CD14-positive monocyte (primary cell): Measurements from ENCODE around the gene ZMYND19. TPM values are rescaled to one million over a fixed set of nuclear protein-coding genes. Genes with fewer than 3 reads are reported as not detected.

Source experiments
- DNase-seq, 3 donors: peaks; one replicate each; pipeline ENCODE4 v3.0.0-alpha.2; 2011 to 2022
- H2AFZ ChIP-seq: 2 replicates; pipeline ENCODE4 v1.6.0; 2012; ENCODE audit warnings: mild to moderate bottlenecking, low read depth, low read length, inconsistent platforms; ENCODE audit not compliant: insufficient read depth, poor library complexity, severe bottlenecking
- H3K27ac ChIP-seq, 2 donors: 1 replicate in 1 of 2; 2 replicates in 1 of 2; pipeline ENCODE4 v1.5.1; 2012 to 2013; ENCODE audit warnings: low read length in 2 of 2, control low read depth in 1 of 2, inconsistent platforms in 1 of 2, low read depth in 1 of 2, mild to moderate bottlenecking in 1 of 2
- H3K27me3 ChIP-seq, 2 donors: one replicate each; pipeline versions ENCODE4 v1.6.0 to v1.6.1; 2011 to 2013; ENCODE audit warnings: low read length in 2 of 2; ENCODE audit not compliant: control insufficient read depth in 2 of 2, insufficient read depth in 2 of 2
- H3K36me3 ChIP-seq, 2 donors: replicated peaks in 1 of 2; 1 replicate in 1 of 2; 2 replicates in 1 of 2; pipeline versions ENCODE4 v1.5.1 to v1.6.1; 2012 to 2013; ENCODE audit warnings: low read length in 2 of 2, control low read depth in 1 of 2, inconsistent platforms in 1 of 2, mild to moderate bottlenecking in 1 of 2; ENCODE audit not compliant: insufficient read depth in 2 of 2, control insufficient read depth in 1 of 2
- H3K4me1 ChIP-seq, 2 donors: 1 replicate in 1 of 2; 2 replicates in 1 of 2; pipeline versions ENCODE4 v1.5.1 to v1.6.1; 2012 to 2013; ENCODE audit warnings: low read length in 2 of 2, control low read depth in 1 of 2, inconsistent platforms in 1 of 2, mild to moderate bottlenecking in 1 of 2, moderate library complexity in 1 of 2; ENCODE audit not compliant: insufficient read depth in 2 of 2, control insufficient read depth in 1 of 2
- H3K4me2 ChIP-seq: replicated peaks from 2 replicates; pipeline ENCODE3; 2012; ENCODE audit warnings: low read length, moderate library complexity, mild to moderate bottlenecking; ENCODE audit not compliant: poor library complexity, severe bottlenecking; ENCODE audit errors: extremely low read depth
- H3K4me3 ChIP-seq, 3 experiments: fragments of 200-600 bp in 1 of 3; sonication (generic) in 1 of 3; replicated peaks in 1 of 3; 1 replicate in 2 of 3; 2 replicates in 1 of 3; pipeline ENCODE4 v1.5.1; 2011 to 2013; ENCODE audit warnings: low read length in 3 of 3, mild to moderate bottlenecking in 3 of 3, control low read depth in 2 of 3, low read depth in 2 of 3, inconsistent platforms in 1 of 3, moderate library complexity in 1 of 3
- H3K79me2 ChIP-seq: 2 replicates; pipeline ENCODE4 v1.6.0; 2012; ENCODE audit warnings: mild to moderate bottlenecking, control low read depth, inconsistent platforms, low read length, moderate library complexity; ENCODE audit not compliant: insufficient read depth
- H3K9ac ChIP-seq: 2 replicates; pipeline ENCODE4 v1.6.0; 2017; ENCODE audit warnings: low read length, mild to moderate bottlenecking; ENCODE audit not compliant: insufficient read depth, poor library complexity, severe bottlenecking
- H3K9me3 ChIP-seq, 2 donors: replicated peaks in 1 of 2; 1 replicate in 1 of 2; 2 replicates in 1 of 2; pipeline versions ENCODE4 v1.5.1 to v1.6.1; 2012 to 2013; ENCODE audit warnings: low read length in 2 of 2, control low read depth in 1 of 2; ENCODE audit not compliant: control insufficient read depth in 1 of 2, insufficient read depth in 1 of 2
- H4K20me1 ChIP-seq: 2 replicates; pipeline ENCODE4 v1.6.0; 2012; ENCODE audit warnings: mild to moderate bottlenecking, low read length, control low read depth, moderate library complexity; ENCODE audit not compliant: insufficient read depth
- H3K27ac Mint-ChIP-seq, 7 donors: one replicate each; pipeline ENCODE4 v1.8.0; 2020; ENCODE audit warnings: mild to moderate bottlenecking in 7 of 7, mixed read lengths in 7 of 7, moderate library complexity in 6 of 7, inconsistent platforms in 2 of 7
- H3K27me3 Mint-ChIP-seq, 3 donors: one replicate each; pipeline ENCODE4 v1.8.0; 2021 to 2022; ENCODE audit warnings: low read depth in 3 of 3, mild to moderate bottlenecking in 3 of 3, mixed read lengths in 3 of 3, moderate library complexity in 3 of 3, inconsistent platforms in 1 of 3
- H3K36me3 Mint-ChIP-seq, 2 donors: one replicate each; pipeline ENCODE4 v1.8.0; 2020; ENCODE audit warnings: mixed read lengths in 2 of 2, inconsistent platforms in 1 of 2, mild to moderate bottlenecking in 1 of 2
- H3K4me1 Mint-ChIP-seq: one replicate; pipeline ENCODE4 v1.8.0; 2020; ENCODE audit warnings: mild to moderate bottlenecking, mixed read lengths
- H3K4me3 Mint-ChIP-seq, 2 donors: one replicate each; pipeline ENCODE4 v1.8.0; 2020; ENCODE audit warnings: mild to moderate bottlenecking in 2 of 2, mixed read lengths in 2 of 2, moderate library complexity in 1 of 2
- H3K9me3 Mint-ChIP-seq, 7 donors: one replicate each; pipeline ENCODE4 v1.8.0; 2020 to 2022; ENCODE audit warnings: mixed read lengths in 7 of 7, mild to moderate bottlenecking in 6 of 7, moderate library complexity in 6 of 7, inconsistent platforms in 2 of 7
- CTCF ChIP-seq: fragments of 200-600 bp; IDR thresholded peaks from one replicate; pipeline ENCODE4 v1.8.0; 2022; ENCODE audit warnings: antibody characterized with exemption, mild to moderate bottlenecking
- WGBS: methylation state at CpG from one replicate; pipeline ENCODE4 v1.1.5; 2013; ENCODE audit warnings: missing lambda C conversion rate; ENCODE audit not compliant: insufficient coverage; 5-methylcytosine and 5-hydroxymethylcytosine counted together
- intact Hi-C, 2 donors: fragments of 100-400 bp; cut with micrococcal nuclease; formaldehyde crosslinking; loops; one replicate each; pipeline versions ENCODE4 v1.15.0 to v1.15.1; 2023
- polyA plus RNA-seq, 3 donors: library from polyadenylated mRNA; depleted of rRNA in 1 of 3; unstranded in 2 of 3; stranded (reverse) in 1 of 3; fragments of 300-500 nt in 2 of 3; fragments of >200 nt in 1 of 3; fragmentation: Illumina TruSeq in 2 of 3; gene quantifications; 1 replicate in 2 of 3; 2 replicates in 1 of 3; pipeline ENCODE4 v1.2.3, GENCODE V29; 2012 to 2021

Gene ZMYND19
- polyA plus RNA-seq, 3 donors: 1.9 to 12.4 (median 4.5) TPM

GRCh38 chr9:137588891-137589290 is 1.4 kb downstream of the ZMYND19 start:
- no peak for DNase-seq
- H3K4me2 ChIP-seq: peak overlapping the region; percentile 83
- H3K79me2 ChIP-seq: peaks cover 16% of the 10 kb centered on the region
- peaks cover 24 to 32% of the 10 kb centered on the region in 2 donors for H3K36me3 ChIP-seq
- peaks cover 8% of the 10 kb centered on the region for H4K20me1 ChIP-seq
- 100% methylated on average over 3 of the region's 6 CpGs for WGBS
- Mint-ChIP-seq H3K27ac (no peak overlapping the region), H3K36me3 (peaks cover 30 to 42% of the 10 kb centered on the region in 2 donors), H3K27me3 (peaks cover 0 to 3% (median 0%) of the 10 kb centered on the region in 3 donors), H3K4me3 (peak overlapping the region in 1 of 2 donors; percentile 79), H3K4me1 (peaks cover 28% of the 10 kb centered on the region), H3K9me3 (peaks cover 0 to 2% (median 0%) of the 10 kb centered on the region in 7 donors)
- no peaks in the 10 kb centered on the region for H3K27me3 ChIP-seq
- no peak overlapping the region for H3K9ac ChIP-seq
- no peak overlapping the region for H2AFZ ChIP-seq
- no peak for TF ChIP-seq CTCF
- H3K27ac ChIP-seq: no peak overlapping the region
- intact Hi-C loops: loop anchor here in 1 of 2 donors (2.0 kb wide), 1 partner anchor 18 kb away; no protein-coding TSS in a partner anchor
- H3K4me3 ChIP-seq: no peak overlapping the region
- no peaks in the 10 kb centered on the region for H3K9me3 ChIP-seq
- peaks cover 28 to 37% of the 10 kb centered on the region in 2 donors for H3K4me1 ChIP-seq

DNA sequence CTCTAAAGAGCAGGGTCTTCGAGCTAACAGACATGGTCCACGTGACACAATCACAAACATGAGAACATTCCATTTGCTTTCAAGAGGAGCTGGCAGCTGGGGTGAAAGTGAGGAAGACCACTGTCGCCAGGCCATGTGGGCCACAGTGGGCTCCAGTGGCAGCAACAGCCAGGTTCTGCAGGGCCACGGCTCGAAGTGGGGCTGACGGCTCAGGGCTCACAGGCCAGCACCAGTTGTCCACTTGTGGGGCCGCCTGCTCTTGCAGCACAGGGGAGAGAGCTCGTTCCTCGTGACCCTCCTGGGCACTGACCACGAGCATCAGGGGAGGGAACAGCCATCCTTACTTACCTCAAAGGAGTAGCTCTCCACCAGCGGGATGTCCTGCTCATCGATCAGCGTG is 2.0 kb downstream of the ZMYND19 start:
- peaks cover 16% of the 10 kb centered on the region for H3K79me2 ChIP-seq
- intact Hi-C loops: loop anchor here in 1 of 2 donors (2.0 kb wide), 1 partner anchor 18 kb away; no protein-coding TSS in a partner anchor
- no peak for DNase-seq
- no peak overlapping the region for H3K4me2 ChIP-seq
- Mint-ChIP-seq H3K27ac (no peak overlapping the region), H3K9me3 (peaks cover 0 to 2% (median 0%) of the 10 kb centered on the region in 7 donors), H3K27me3 (peaks cover 0 to 3% (median 0%) of the 10 kb centered on the region in 3 donors), H3K4me1 (peaks cover 25% of the 10 kb centered on the region), H3K4me3 (no peak overlapping the region), H3K36me3 (peaks cover 34 to 43% of the 10 kb centered on the region in 2 donors)
- no peak overlapping the region for H3K27ac ChIP-seq
- H4K20me1 ChIP-seq: peaks cover 8% of the 10 kb centered on the region
- H3K36me3 ChIP-seq: peaks cover 24 to 38% of the 10 kb centered on the region in 2 donors
- H2AFZ ChIP-seq: no peak overlapping the region
- no peaks in the 10 kb centered on the region for H3K9me3 ChIP-seq
- H3K4me3 ChIP-seq: no peak overlapping the region
- 97% methylated on average over 8 of the region's 13 CpGs for WGBS
- TF ChIP-seq CTCF: no peak
- no peak overlapping the region for H3K9ac ChIP-seq
- no peaks in the 10 kb centered on the region for H3K27me3 ChIP-seq
- H3K4me1 ChIP-seq: peaks cover 28 to 37% of the 10 kb centered on the region in 2 donors
